ENCODE measurements around the gene CYP2A13.
"Not testable (repeated sequence)": the region's sequence is repeated elsewhere in the genome, so short reads cannot be mapped to it uniquely, and the experiment has no call there.

The CYP2A13 gene

GRCh38 chr19:41120929-41121911, 33.0 kb downstream of the CYP2A13 start:
- DNase-seq (ENCODE audit: low read depth) = not testable (repeated sequence)

DNA sequence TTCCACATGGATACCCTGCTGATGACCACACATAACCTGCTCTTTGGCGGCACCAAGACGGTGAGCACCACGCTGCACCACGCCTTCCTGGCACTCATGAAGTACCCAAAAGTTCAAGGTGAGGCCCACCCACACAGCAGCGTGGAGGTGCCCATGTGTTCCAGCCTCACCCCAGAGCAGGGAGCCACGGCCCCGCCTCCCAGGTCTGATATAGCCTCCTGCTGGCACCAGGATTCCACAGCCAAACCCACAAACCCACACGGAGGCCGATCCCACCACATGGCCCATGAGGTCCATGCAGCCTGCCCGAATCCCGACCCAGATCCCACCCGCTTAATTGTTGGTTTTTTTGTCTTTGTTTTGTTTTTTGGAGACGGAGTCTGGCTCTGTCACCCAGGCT, 34.6 kb downstream of the CYP2A13 start:
- DNase-seq (ENCODE audit: low read depth) = not testable (repeated sequence)

DNA sequence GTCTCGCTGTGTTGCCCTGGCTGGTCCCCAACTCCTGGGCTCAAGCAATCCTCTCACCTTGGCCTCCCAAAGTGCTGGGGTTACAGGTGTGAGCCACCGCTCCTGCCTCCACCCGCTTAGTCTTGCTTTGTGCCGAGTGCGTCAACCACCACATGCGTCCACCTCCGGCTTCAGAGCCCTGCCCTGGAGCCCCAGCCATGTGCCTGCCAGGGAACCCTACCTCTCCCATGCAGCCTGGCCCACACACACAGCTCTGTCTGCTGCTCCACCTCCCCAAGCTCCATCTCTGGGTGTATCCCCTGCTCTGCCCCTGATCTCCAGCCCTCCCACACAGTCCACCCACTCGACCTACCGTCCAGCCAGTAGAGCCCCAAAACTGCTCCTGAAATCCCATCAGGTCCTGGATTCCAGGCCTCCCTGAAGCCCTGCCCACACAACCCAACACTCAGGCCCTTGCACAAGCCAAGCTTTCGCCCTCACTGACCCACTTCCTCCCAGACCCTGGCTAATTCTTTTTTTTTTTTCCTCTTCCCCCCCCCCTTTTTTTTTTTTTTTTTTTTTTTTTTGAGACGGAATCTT, 35.6 kb downstream of the CYP2A13 start:
- DNase-seq (ENCODE audit: low read depth) = no peak

GRCh38 chr19:41126765-41127203, 38.5 kb downstream of the CYP2A13 start:
- peak; percentile 29 for DNase-seq (ENCODE audit: low read depth)

DNA sequence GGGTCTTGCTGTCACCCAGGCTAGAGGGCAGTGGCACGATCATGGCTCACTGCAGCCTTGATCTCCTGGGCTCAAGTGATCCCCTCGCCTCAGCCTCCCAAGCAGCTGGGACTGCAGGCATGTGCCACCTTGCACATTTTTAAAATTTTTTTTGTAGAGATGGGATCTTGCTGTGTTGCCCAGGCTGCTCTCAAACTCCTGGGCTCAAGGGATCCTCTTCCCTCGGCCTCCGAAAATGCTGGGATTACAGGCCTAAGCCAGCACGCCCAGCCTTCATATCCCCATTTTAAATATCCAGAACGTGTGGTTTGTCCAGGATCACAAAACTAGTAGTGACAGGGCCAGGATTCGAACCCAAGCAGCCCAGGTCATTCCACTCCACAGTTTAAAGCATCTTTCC, 39.1 kb downstream of the CYP2A13 start:
- not testable (repeated sequence) for DNase-seq (ENCODE audit: low read depth)

GRCh38 chr19:41127801-41128300, 39.6 kb downstream of the CYP2A13 start:
- peak; percentile 61 for DNase-seq (ENCODE audit: low read depth)

DNA sequence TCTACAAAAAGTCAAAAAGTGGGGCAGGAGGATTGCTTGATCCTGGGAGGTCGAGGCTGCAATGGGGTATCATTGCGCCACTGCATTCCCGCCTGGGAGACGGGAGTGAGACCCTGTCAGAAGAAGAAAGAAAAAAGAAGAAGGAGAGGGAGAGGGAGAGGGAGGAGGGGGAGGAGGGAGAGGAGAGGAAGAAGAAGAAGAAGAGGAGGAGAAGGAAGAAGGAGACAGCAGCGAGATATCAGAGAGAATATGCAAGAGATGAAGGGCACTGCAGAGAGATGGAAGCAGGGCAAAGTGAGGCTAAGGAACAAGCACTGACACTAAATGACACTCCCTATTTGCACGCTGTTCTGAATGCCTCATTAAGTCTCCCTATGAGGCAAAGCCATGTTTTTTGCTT, 40.4 kb downstream of the CYP2A13 start:
- no peak for DNase-seq (ENCODE audit: low read depth)

DNA sequence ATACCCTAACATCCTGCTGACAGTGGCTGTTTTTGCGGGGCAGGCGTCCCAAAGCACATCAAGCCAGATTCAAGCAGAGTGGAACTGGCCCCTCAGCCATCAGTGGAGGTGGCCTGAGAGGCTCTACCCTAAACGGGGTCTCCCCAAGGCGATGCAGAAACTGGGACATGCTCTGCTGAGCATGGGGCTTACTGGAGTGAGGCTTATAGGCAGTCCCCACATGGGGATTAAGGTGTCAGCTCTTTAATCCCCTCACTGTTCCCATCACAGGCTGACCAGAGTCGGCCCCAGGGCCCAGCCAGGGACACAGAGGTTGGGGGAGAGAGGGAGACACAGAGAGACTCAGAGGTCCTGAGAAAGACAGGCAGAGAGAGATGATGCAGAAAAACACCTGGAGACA, 42.9 kb downstream of the CYP2A13 start:
- no peak for DNase-seq (ENCODE audit: low read depth)

DNA sequence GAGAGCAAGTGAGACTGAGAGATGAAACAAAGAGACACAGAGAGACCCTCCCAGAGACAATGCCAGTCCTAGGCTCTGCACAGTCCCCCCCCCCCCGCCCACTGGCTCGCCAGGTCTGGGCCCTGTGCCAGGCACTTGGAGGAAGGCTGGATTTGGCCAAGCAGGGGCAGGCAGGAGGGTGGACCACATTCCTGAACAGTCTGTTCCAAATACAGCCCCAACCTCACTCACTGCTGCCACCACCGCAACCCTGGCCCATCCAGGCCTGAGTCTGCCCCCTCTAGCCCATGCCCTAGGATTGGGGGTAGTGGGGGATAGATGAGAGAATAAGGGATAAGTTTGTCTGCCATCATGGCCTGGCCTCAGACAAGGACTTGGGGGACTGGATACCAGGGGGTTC, 45.0 kb downstream of the CYP2A13 start:
- DNase-seq (ENCODE audit: low read depth) = no peak

DNA sequence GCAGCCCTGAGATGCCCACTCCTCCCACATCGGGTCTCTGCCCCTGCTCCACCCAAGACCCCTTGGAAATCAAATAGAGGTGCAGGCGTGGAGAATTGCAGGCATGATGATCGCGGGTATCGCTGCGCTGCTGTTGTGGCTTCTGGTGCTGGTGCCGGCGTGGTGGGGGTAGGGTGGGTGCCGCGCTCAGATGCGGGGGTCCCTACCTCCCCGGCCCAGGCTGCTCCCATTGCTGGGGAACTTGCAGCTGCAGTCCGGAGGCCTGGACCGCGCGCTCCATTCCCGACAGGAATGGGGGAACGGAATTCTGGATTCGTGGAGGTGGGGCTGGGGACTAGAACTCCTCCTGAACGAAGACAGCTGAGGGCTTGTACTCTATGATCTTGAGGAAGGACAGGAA, 46.4 kb downstream of the CYP2A13 start:
- no peak for DNase-seq (ENCODE audit: low read depth)

DNA sequence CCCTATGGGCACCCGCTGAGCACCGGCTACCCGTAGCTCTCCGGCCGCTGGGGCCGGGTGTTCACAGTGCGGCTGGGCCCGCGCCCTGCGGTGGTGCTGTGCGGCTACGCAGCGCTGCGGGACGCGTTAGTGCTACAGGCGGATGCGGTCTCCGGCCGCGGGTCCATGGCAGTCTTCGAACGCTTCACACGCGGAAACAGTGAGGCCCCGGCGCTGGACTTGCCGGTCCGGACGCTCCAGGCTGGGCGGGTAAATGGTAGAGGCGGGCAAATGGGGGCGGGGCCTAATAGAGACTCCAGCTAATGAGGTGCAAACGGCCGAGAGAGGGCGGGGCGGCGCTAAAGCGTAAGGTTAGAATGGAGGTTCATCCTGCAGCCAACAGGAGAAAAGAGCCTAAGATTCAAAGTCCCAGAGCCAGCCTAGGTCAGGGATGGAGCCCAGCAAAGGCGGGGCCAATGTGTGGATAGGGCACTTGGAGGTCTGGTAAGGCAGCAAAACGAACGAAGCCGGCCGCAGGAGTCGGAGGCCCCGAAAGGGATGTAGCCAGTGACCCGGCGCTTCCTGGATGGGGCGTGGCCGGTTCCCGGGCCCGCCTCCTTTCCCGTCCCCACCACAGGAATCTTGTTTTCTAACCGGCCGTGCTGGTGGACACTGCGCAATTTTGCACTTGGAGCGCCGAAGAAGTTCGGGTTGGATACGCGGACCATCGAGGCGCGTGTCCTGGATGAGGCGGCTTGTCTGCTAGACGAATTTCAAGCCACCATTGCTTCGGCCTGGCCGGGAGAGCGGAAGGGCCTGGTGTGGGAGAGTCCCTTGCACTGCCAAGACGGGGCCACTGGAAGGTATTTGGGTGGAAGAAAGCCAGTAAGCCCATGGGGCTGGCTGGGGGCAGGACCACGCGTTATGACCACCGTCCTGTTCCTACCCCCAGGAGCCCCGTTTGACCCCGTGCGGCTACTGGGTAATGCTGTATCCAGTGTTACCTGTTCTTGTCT, 47.4 kb downstream of the CYP2A13 start:
- DNase-seq (ENCODE audit: low read depth) = not testable (repeated sequence)

DNA sequence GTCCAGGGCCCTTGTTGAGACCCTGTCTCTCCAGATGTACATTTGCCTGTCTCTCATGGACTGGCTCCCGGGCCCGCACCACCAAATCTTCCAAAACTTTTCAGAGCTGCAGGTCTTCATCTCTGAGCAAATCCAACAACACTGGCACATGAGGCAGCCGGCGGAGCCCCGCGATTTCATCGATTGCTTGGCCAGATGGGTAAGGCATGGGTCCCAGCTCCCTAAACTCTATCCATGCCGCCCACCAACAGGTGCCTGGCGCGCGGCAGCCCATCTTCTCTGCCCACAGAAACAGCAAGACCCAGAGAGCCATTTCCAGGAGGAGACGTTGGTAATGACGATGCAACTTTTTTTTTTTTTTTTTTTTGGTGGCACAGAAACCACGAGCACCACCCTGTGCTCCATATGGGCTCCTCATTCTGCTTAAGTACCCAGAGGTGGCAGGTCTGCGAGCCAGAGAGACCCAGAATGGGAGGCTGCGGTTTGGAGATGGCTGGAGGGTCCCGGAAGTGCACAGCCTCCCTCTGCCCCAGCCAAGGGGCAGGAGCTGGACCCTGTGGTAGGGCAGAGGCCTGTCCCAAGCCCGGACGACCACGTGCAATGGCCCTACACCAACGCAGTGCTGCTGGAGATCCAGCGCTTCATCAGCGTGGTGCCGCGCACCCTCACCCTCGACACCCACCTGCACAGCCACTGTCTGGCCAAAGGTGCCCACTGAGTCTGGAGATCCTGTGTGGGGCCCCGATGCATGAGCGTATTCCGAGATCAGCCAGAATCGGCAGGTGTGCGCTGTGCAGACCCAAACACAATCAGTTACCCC, 48.6 kb downstream of the CYP2A13 start:
- DNase-seq (ENCODE audit: low read depth) = no peak

- DNase-seq (ENCODE audit: low read depth) = peak; percentile 76
These were observed 56.2 kb downstream of the CYP2A13 start for GRCh38 chr19:41144403-41144802.
